GM12878 (cell line): ENCODE measurements around the gene KRTAP3-2. TPM values are rescaled to one million over a fixed set of nuclear protein-coding genes. Genes with fewer than 3 reads are reported as not detected.

Source experiments
- ATAC-seq: fragments of 200-7000 bp; cut with Tn5 transposase; 3 replicates; pipeline ENCODE4 v1.9.1; 2020; ENCODE audit warnings: mild to moderate bottlenecking, moderate library complexity
- BruUV-seq: library from RNA; stranded (reverse); fragments of 400-500 nt; replicated peaks from 2 replicates; lab custom pipeline; 2021; lab: Mats Ljungman, UMichigan
- CTCF ChIA-PET: fragments of 300-600 bp; sonication (Branson Sonifier 250); formaldehyde crosslinking; extraction: SDS; loops from one replicate; lab custom pipeline; 2021; ENCODE audit warnings: inconsistent platforms; lab: Yijun Ruan, JAX
- POLR2A ChIA-PET: fragments of 350-600 bp; formaldehyde crosslinking; extraction: SDS; loops from one replicate; lab custom pipeline; 2021; ENCODE audit warnings: inconsistent platforms; lab: Charles Lee
- RAD21 ChIA-PET: fragments of 300-600 bp; sonication (Branson Sonifier 250); formaldehyde crosslinking; loops from one replicate; lab custom pipeline; 2023; ENCODE audit warnings: antibody characterized with exemption; ENCODE audit not compliant: unreplicated experiment; lab: Charles Lee
- SMC1A ChIA-PET: fragments of 300-600 bp; sonication (Branson Sonifier 250); formaldehyde crosslinking; loops from one replicate; lab custom pipeline; 2023; ENCODE audit not compliant: unreplicated experiment, uncharacterized antibody; lab: Charles Lee
- DNase-seq: peaks from one replicate; pipeline ENCODE4 v3.0.0-alpha.2; 2011; ENCODE audit warnings: low read depth, low spot score
- FAIRE-seq: peaks from 3 replicates; lab custom pipeline; 2011; peaks lifted over from hg19 to GRCh38; lab: Jason Lieb, UNC
- H2AFZ ChIP-seq: 2 replicates; pipeline ENCODE4 v1.6.0; 2011; ENCODE audit warnings: low read depth, low read length, control low read depth; ENCODE audit not compliant: control insufficient read depth
- H3K27ac ChIP-seq: 2 replicates; pipeline ENCODE4 v1.5.1; 2011; ENCODE audit warnings: control low read depth; ENCODE audit not compliant: control insufficient read depth, insufficient read depth
- H3K27me3 ChIP-seq, 2 experiments: replicated peaks in 1 of 2; 2 replicates each; pipeline versions ENCODE4 v1.6.0 to v1.6.1; 2011; ENCODE audit warnings: low read length in 1 of 2; ENCODE audit not compliant: control insufficient read depth in 2 of 2, insufficient read depth in 2 of 2
- H3K36me3 ChIP-seq, 2 experiments: 2 replicates each; pipeline ENCODE4 v1.5.1; 2011; ENCODE audit warnings: low read length in 1 of 2; ENCODE audit not compliant: control insufficient read depth in 2 of 2, insufficient read depth in 2 of 2
- H3K4me1 ChIP-seq: 2 replicates; pipeline ENCODE4 v1.6.1; 2011; ENCODE audit warnings: mild to moderate bottlenecking, low read length, moderate library complexity, mixed read lengths; ENCODE audit not compliant: control insufficient read depth, insufficient read depth
- H3K4me2 ChIP-seq: 2 replicates; pipeline ENCODE4 v1.6.0; 2011; ENCODE audit warnings: control low read depth; ENCODE audit not compliant: control insufficient read depth, insufficient read depth
- H3K4me3 ChIP-seq: fragments of 200-600 bp; sonication (generic); 2 replicates; pipeline ENCODE4 v1.5.1; 2016
- H3K79me2 ChIP-seq: 2 replicates; pipeline ENCODE4 v1.6.0; 2011; ENCODE audit warnings: low read length; ENCODE audit not compliant: control insufficient read depth, insufficient read depth
- H3K9ac ChIP-seq: 2 replicates; pipeline ENCODE4 v1.8.0; 2011; ENCODE audit warnings: low read length, control low read depth, mixed read lengths; ENCODE audit not compliant: control insufficient read depth, insufficient read depth
- H3K9me3 ChIP-seq: replicated peaks from 3 replicates; pipeline ENCODE4 v1.5.1; 2011; ENCODE audit warnings: mild to moderate bottlenecking, low read length; ENCODE audit not compliant: control insufficient read depth, insufficient read depth
- H4K20me1 ChIP-seq: 2 replicates; pipeline ENCODE4 v1.6.0; 2011; ENCODE audit not compliant: control insufficient read depth, insufficient read depth
- CHD2 ChIP-seq: IDR thresholded peaks from 2 replicates; pipeline ENCODE4 v1.6.1; 2011; ENCODE audit warnings: low read depth, low read length, improper control_type of control experiment, borderline replicate concordance
- MXI1 ChIP-seq: fragments of 150-350 bp; IDR thresholded peaks from 2 replicates; pipeline ENCODE4 v1.6.1; 2011; ENCODE audit warnings: low read depth, mild to moderate bottlenecking, inconsistent platforms, low read length, improper control_type of control experiment
- NFXL1 ChIP-seq: fragments of 450-650 bp; IDR thresholded peaks from 2 replicates; pipeline ENCODE4 v1.6.1; 2017; ENCODE audit warnings: antibody characterized with exemption, mild to moderate bottlenecking, borderline replicate concordance
- WGBS: methylation state at CpG from one replicate; pipeline ENCODE4 v1.1.6; 2016; ENCODE audit warnings: low lambda C conversion rate; ENCODE audit not compliant: insufficient replicate concordance, insufficient coverage; ENCODE audit errors: missing lambda C conversion rate; 5-methylcytosine and 5-hydroxymethylcytosine counted together
- in situ Hi-C: fragments of 300-500 bp; cut with MboI; formaldehyde crosslinking; loops from 9 replicates; pipeline ENCODE4 v1.14.3; 2018; ENCODE audit warnings: mixed read lengths
- intact Hi-C: fragments of 100-400 bp; cut with micrococcal nuclease; formaldehyde crosslinking; loops from one replicate; pipeline ENCODE4 v1.14.2; 2022; ENCODE audit not compliant: unreplicated experiment
- polyA plus RNA-seq, 11 experiments: library from polyadenylated mRNA; depleted of rRNA in 4 of 11; unstranded in 6 of 11; stranded (reverse) in 5 of 11; fragments of >200 nt; fragmentation: Nextera tagmentation in 4 of 11; fragmentation: Illumina TruSeq in 1 of 11; extraction: Ambion mirVana in 4 of 11; extraction: Trizol in 1 of 11; gene quantifications; 1 replicate in 1 of 11; 2 replicates in 10 of 11; pipeline versions ENCODE4 v1.2.1 to v1.2.3, GENCODE V29; 2011 to 2016; ENCODE audit warnings: inconsistent platforms in 2 of 11, missing spikeins in 2 of 11, low read depth in 1 of 11
- total RNA-seq, 4 experiments: library from RNA; depleted of rRNA in 3 of 4; stranded (reverse); fragments of >200 nt in 3 of 4; fragmentation: Illumina TruSeq in 1 of 4; extraction: Trizol in 1 of 4; gene quantifications; 2 replicates each; pipeline versions ENCODE4 v1.2.1 to v1.2.3, GENCODE V29; 2013 to 2021
- TF ChIP-seq, protein P1 (sequence below): fragments of 450-650 bp; IDR thresholded peaks from 2 replicates; pipeline ENCODE4 v1.6.1; 2017; ENCODE audit warnings: mild to moderate bottlenecking, moderate library complexity

KRTAP3-2 gene
- total and polyA plus RNA-seq, 10 of the 15 experiments (the other 5 are each of a cell fraction or from before 2014, with no cell fraction given), result not detected

DNA sequence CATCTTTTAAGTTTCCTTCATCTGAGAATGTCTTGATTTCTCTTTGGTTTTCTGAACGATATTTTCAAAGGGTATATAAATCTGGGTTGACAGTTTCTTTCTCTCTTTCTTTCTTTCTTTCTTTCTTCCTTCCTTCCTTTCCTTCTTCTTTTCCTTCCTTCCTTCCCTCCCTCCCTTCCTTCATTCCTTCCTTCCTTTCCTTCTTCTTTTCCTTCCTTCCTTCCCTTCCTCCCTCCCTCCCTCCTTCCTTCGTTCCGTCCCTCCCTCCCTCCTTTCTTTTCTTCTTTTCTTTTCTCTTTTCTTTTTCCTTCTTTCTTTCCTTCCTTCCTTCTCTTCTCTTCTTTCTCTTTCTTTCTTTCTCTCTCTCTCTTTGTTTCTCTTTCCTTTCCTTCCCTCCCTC lies 25.3 kb downstream of the KRTAP3-2 start:
- Histone ChIP-seq H3K27me3 (peaks cover 0 to 1% of the 10 kb centered on the region in 2 experiments; a peak in 1 of 4 replicates), H3K79me2 (no peaks in the 10 kb centered on the region), H3K9ac (no peak overlapping the region), H4K20me1 (no peaks in the 10 kb centered on the region), H3K9me3 (no peaks in the 10 kb centered on the region), H3K4me1 (no peaks in the 10 kb centered on the region), H2AFZ (no peak overlapping the region), H3K4me3 (no peak overlapping the region), H3K36me3 (no peaks in the 10 kb centered on the region), H3K27ac (no peak overlapping the region), H3K4me2 (no peak overlapping the region)
- 15% methylated on average over 3 of the region's 3 CpGs for WGBS
- in situ Hi-C loops (no loop called here), intact Hi-C loops (no loop called here)
- CTCF ChIA-PET, result no interaction called here
- DNase-seq (no peak), FAIRE-seq (no peak), ATAC-seq (no peak)
- no TSS peak for BruUV-seq
- SMC1A ChIA-PET, result no interaction called here
- TF ChIP-seq, protein P1, sequence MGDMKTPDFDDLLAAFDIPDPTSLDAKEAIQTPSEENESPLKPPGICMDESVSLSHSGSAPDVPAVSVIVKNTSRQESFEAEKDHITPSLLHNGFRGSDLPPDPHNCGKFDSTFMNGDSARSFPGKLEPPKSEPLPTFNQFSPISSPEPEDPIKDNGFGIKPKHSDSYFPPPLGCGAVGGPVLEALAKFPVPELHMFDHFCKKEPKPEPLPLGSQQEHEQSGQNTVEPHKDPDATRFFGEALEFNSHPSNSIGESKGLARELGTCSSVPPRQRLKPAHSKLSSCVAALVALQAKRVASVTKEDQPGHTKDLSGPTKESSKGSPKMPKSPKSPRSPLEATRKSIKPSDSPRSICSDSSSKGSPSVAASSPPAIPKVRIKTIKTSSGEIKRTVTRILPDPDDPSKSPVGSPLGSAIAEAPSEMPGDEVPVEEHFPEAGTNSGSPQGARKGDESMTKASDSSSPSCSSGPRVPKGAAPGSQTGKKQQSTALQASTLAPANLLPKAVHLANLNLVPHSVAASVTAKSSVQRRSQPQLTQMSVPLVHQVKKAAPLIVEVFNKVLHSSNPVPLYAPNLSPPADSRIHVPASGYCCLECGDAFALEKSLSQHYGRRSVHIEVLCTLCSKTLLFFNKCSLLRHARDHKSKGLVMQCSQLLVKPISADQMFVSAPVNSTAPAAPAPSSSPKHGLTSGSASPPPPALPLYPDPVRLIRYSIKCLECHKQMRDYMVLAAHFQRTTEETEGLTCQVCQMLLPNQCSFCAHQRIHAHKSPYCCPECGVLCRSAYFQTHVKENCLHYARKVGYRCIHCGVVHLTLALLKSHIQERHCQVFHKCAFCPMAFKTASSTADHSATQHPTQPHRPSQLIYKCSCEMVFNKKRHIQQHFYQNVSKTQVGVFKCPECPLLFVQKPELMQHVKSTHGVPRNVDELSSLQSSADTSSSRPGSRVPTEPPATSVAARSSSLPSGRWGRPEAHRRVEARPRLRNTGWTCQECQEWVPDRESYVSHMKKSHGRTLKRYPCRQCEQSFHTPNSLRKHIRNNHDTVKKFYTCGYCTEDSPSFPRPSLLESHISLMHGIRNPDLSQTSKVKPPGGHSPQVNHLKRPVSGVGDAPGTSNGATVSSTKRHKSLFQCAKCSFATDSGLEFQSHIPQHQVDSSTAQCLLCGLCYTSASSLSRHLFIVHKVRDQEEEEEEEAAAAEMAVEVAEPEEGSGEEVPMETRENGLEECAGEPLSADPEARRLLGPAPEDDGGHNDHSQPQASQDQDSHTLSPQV, result no peak
- TF ChIP-seq NFXL1 (no peak), CHD2 (no peak)
- RAD21 ChIA-PET, result no interaction called here
- POLR2A ChIA-PET, result no interaction called here

DNA sequence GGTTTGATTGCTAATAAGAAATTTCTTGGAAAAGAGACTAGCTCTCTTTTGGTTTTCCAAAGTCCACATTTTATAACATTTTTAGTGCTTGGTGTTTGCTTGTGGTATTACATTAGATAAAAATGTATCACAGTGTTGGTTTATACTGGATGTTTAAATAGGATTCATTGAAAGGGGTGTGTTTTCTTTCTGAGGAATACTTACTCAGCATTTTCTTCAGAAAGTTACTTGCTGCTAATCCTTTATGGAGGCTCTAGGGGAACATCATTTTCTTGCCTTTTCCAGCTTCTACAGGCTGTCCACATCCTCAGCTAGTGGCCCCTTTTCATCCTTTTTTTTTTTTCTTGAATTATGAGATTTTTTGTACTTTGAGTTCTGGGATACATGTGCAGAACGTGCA lies 32.1 kb downstream of the KRTAP3-2 start:
- Histone ChIP-seq H3K9me3 (no peaks in the 10 kb centered on the region; the same call in 2 of the 3 replicates), H3K36me3 (no peaks in the 10 kb centered on the region), H2AFZ (no peak overlapping the region), H3K9ac (no peak overlapping the region), H4K20me1 (no peaks in the 10 kb centered on the region), H3K27ac (no peak overlapping the region)
- SMC1A ChIA-PET, result no interaction called here
- FAIRE-seq (no peak), DNase-seq (no peak)
- RAD21 ChIA-PET, result no interaction called here
- whole genome bisulfite sequencing, result 0% methylated on average over 1 of the region's 1 CpG
- BruUV-seq, result no TSS peak
- POLR2A ChIA-PET, result no interaction called here
- in situ Hi-C loops, result no loop called here
- TF ChIP-seq MXI1, result no peak
- TF ChIP-seq, all 136 proteins: peak for 0
- intact Hi-C loops, result no loop called here
- CTCF ChIA-PET, result no interaction called here
- Histone ChIP-seq H3K27me3 (no peaks in the 10 kb centered on the region; a peak in 1 of 4 replicates), H3K4me2 (no peak overlapping the region), H3K4me3 (no peak overlapping the region), H3K4me1 (no peaks in the 10 kb centered on the region), H3K79me2 (no peaks in the 10 kb centered on the region)
- ATAC-seq, result no peak
